ENCODE measurements around the gene KIF3C. TPM values are rescaled to one million over a fixed set of nuclear protein-coding genes. Genes with fewer than 3 reads are reported as not detected.
A peak's percentile ranks its signal among the peaks of the same experiment; 100 is the strongest.

Gene KIF3C
- total RNA-seq, 1 donor from 2014 or later: 6.5 TPM

DNA sequence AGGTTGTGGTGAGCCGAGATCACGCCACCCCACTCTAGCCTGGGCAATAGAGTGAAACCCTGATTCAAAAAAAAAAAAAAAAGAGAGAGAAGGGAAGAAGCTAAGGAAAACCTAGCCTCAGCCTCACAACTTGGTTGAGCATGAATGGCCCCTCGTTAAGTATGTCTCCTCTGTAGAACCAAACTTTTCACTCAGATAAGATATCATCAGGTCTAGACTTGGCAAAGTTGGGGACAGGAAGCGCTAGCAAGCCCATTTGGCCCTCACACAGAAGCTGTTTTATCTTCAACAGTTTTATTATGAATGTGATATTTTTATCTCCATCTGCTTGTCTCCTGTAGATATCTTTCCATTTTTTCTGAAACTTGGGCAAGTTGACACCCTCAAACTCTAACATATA lies 100.5 kb downstream of the KIF3C start:
- Histone ChIP-seq H3K36me3 (no peaks in the 10 kb centered on the region), H3K9me3 (no peaks in the 10 kb centered on the region), H3K4me1 (peaks cover 4% of the 10 kb centered on the region), H3K4me3 (no peak overlapping the region), H3K27me3 (peaks cover 4% of the 10 kb centered on the region), H3K27ac (no peak overlapping the region)
- DNase-seq: no peak
- ATAC-seq: no peak
- intact Hi-C loops (cut with DNase I): no loop called here
- TF ChIP-seq, protein P1, sequence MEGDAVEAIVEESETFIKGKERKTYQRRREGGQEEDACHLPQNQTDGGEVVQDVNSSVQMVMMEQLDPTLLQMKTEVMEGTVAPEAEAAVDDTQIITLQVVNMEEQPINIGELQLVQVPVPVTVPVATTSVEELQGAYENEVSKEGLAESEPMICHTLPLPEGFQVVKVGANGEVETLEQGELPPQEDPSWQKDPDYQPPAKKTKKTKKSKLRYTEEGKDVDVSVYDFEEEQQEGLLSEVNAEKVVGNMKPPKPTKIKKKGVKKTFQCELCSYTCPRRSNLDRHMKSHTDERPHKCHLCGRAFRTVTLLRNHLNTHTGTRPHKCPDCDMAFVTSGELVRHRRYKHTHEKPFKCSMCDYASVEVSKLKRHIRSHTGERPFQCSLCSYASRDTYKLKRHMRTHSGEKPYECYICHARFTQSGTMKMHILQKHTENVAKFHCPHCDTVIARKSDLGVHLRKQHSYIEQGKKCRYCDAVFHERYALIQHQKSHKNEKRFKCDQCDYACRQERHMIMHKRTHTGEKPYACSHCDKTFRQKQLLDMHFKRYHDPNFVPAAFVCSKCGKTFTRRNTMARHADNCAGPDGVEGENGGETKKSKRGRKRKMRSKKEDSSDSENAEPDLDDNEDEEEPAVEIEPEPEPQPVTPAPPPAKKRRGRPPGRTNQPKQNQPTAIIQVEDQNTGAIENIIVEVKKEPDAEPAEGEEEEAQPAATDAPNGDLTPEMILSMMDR (IDR thresholded peaks at IDR 0.05): no peak

DNA sequence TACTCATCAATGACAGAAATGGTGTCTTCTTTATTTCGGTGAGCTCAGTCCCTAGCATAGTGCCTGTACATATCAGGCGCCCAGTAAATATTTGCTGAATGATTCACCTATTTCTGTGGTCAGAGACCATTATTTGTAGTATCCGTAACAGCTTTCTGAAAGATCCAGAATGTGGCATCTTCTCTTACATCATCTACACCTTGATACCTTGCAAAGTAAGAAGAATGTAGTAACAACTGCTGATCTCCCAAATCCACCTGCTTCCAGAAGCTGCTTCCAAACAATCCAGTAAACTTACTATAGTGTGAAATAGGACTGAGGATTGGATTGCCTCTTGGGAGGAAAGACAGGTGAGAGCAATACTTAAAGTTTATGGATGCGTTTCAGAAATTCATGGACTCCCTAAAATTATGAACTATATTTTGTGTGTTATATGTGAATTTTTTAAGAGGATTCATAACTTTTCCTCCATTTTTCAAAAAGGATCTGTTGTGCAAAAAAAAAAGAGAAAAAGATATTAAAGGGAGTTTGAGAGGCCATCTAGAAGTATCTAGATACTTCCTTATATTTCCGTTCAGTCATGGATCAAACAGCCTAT lies 103.1 kb downstream of the KIF3C start:
- peak overlapping the region; percentile 79 for H3K4me3 ChIP-seq
- H3K27me3 ChIP-seq: peaks cover 4% of the 10 kb centered on the region
- intact Hi-C loops (cut with DNase I): no loop called here
- ATAC-seq: no peak
- peak overlapping the region; percentile 76 for H3K27ac ChIP-seq
- H3K9me3 ChIP-seq: no peaks in the 10 kb centered on the region
- peaks cover 7% of the 10 kb centered on the region for H3K36me3 ChIP-seq
- peaks cover 19% of the 10 kb centered on the region for H3K4me1 ChIP-seq
- no peak for DNase-seq
- TF ChIP-seq, protein P1 (IDR thresholded peaks at IDR 0.05): no peak

DNA sequence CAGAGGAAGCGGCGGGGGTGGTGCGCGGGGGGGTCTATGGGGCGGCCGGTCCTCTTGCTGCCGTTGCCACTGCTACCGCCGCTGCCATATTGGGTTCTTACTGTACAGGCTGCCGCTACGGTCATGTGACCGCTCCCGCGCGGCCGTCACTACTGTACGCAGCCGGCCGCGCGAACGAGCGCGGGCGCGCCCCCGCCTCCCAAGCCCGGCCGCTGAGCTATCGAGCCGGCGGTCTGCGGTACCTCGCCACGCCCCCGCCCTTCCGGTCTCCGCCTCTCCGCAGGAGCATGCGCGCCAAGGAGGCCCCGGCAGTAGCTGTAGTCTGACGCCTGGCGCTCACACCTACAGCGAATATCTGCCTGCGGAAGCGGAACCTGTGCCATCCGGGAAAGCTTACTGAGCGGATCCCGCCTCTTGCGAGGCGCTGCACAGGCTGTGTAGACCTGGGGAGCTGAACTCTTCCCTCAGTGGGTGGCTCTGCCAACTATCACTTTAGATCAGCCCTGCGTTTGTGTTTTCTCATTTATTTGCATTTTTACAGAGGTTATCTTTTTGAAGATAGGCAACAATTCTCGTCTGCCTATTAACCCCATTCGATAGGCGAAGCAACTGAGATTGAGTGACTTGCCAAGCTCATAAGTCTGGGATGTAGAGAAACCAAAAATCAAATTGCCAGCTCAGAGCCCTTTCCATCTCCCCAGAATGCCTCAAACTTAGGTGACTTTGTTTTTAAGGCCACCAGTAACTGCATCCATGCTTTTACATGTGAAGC lies 103.8 kb downstream of the KIF3C start, which contains the start of gene ASXL2:
Gene ASXL2, minus strand, starts transcription at position 127 of the 772 bp plus-strand sequence. CDS start 265 bp downstream, outside the sequence.
- DNase-seq (peak; percentile 99), ATAC-seq (peak; percentile 98)
- TF ChIP-seq, protein P1 (IDR thresholded peaks at IDR 0.05): no peak
- Histone ChIP-seq H3K4me3 (peak within 1 kb of the TSS; percentile 79), H3K4me1 (peaks cover 19% of the 10 kb centered on the region), H3K27me3 (peaks cover 4% of the 10 kb centered on the region), H3K27ac (peak within 1 kb of the TSS; percentile 85), H3K36me3 (peaks cover 9% of the 10 kb centered on the region), H3K9me3 (no peaks in the 10 kb centered on the region)
- intact Hi-C loops (cut with DNase I): no loop called here

DNA sequence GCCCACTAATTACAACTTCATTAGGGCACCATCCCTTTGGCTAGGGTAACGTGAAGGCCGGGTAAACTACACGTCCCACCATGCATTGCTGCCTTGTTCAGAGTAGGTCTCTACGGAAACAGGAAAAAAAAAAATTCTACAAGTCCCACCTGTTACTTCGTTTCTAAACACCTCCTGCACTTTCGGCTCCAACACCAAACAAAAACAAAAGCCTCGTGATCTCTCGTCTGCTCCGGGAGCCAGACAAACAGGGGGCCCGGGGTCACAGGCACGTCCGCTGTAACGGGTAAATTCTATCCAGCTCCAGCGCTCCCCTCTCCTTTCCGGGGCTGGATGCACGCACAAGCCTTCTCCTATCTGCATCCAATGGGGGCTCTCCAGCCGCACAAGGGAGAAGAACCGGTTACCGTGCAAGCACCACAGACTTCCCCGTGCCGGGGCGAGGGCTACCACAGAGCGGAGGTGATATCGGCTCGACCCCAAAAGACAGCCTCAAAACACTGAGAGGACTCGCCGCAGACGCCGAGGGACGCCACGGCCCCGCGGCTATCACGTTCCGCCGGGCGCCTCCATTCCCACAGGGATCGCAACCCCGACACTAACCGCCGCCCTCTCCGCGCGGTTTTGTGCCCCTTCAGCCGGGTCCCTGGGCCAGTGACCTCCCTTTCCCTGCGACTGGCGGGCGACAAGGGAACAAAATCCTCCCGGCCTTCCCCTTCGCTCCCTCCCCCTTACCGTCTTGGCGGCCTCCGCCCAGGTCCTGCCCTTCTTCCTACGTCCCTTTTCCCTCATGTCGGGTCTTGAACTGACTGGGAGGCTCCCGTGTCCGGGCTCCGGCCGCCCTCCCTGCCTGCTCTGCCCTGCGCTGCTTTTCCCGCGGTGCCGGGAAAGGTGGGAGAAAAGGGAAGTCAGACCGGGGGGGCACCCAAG lies 104.6 kb downstream of the KIF3C start:
- peak overlapping the region; percentile 79 for H3K4me3 ChIP-seq
- peak overlapping the region; percentile 85 for H3K27ac ChIP-seq
- ATAC-seq (peak; percentile 50), DNase-seq (peak; percentile 74)
- H3K27me3 ChIP-seq: no peaks in the 10 kb centered on the region
- H3K36me3 ChIP-seq: peaks cover 9% of the 10 kb centered on the region
- H3K4me1 ChIP-seq: peaks cover 19% of the 10 kb centered on the region
- H3K9me3 ChIP-seq: no peaks in the 10 kb centered on the region
- intact Hi-C loops (cut with DNase I): no loop called here
- TF ChIP-seq, protein P1 (IDR thresholded peaks at IDR 0.05): no peak

Other genes with a start within 250 kb of the KIF3C start
- 34.3 TPM for gene ASXL2, start 104.0 kb downstream of the KIF3C start, total RNA-seq
- gene RAB10, start 51.6 kb upstream of the KIF3C start, total RNA-seq: 111 TPM
- 1.9 TPM for gene GAREM2, start 190.6 kb upstream of the KIF3C start, total RNA-seq

All from upper lobe of right lung (tissue), 1 donor.